Fibroblast of gingiva (primary cell): ENCODE measurements around the gene CAGE1.
"Not testable (repeated sequence)": the region's sequence is repeated elsewhere in the genome, so short reads cannot be mapped to it uniquely, and the experiment has no call there.

Experiments
- DNase-seq: peaks from one replicate; pipeline ENCODE4 v3.0.0-alpha.2; 2011; ENCODE audit warnings: low read depth

Gene CAGE1

DNA sequence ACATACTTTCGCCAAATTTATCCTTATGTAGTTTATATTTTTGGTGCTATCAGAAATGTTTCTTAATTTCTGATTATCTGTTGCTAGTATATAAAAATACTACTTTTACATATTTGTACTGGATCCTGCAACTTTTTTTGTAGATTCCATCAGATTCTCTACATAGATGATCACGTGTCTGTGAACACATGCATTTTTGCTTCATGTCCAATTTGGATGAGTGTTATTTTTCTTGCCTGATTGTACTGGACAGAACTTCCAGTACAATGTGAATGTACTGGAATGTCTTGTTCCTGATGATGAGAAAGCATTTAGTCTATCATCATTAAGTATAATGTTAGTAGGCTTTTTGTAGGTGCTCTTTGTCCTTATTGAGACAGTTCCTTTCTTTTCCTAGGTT, 51.5 kb downstream of the CAGE1 start:
- DNase-seq = no peak

DNA sequence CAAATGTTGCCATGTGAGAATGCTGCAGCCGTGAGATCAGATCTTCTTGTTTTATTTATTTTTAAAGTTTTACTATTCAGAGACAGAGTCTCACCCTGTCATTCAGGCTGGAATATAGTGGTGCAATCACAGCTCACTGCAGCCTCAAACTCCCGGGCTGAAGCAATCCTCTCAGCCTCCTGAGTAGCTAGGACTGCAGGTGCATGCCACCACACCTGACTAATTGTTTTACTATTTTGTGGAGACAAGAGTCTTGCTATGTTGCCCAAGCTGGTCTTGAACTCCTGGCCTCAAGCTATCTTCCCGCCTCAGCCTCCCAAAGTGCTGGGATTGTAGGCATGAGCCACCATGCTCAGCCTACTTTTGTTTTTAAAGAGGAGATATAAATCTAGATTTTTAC, 54.0 kb downstream of the CAGE1 start:
- no peak for DNase-seq

DNA sequence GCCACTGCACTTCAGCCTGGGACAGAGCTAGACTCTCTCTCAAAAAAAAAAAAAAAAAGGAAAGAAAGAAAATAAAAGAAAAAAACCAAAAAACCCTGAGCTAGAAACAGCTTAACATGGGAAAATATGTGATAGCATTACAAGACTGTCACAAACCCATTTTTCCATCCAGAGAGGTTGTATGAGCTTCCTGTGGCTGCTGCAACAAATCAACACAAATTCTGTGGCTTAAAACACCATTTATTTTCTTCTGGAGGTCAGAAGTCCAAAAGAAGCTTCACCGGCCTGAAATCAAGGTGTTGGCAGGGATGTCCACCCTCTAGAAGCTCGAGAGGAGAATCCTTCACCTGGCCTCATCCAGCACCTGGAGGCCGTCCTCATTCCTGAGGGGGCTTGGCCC, 54.9 kb downstream of the CAGE1 start:
- DNase-seq = no peak

DNA sequence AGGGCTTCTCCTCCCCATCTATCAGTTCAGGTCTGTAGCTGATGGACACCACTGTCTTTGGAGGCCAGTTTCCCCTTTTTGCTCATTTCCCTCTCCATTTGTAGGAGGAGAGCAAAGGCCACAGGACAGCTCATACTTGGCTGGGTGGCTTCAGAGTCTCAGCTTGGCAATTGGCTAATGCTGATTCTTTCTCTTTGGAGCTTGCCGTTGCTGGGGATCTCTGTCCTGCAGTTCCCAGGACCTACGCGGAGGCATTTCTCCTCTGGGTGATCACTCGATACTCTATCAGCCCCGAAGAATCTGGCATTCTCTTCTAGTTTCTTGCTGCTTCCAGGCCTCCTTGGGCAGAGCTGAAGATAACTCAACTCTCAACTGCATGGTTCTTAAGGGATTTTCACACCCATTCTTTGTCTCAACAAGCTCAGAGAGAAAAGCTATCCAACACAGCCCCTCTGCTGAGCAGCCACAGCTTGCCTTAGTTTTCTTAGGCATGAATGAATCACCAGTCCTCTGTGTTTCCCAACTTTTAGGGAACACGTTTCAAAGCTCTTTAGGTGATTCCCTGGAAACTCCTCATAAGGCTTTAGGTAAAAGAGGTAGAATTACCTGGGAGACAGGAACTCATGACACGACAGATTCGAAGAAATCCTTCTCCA, 57.3 kb downstream of the CAGE1 start:
- no peak for DNase-seq

DNA sequence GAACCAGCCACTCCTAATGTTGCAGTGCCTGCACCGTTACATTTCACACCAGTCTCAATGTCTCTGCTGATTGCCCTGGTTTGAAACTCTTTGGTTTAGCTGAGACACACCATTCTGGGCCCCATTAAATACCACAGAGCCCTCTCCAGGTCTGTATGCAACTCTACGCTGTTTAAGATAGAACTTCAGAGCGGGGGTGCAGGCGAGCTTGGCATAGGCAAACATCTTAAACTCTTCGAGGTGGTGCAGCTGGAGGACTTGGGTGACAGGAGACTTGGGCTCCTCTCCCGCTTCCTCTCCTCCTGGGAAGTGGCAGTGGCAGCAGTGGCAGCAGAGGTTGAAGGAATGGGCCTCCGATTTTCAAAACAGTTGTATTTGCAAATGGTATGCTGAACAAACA, 58.1 kb downstream of the CAGE1 start:
- DNase-seq = no peak

DNA sequence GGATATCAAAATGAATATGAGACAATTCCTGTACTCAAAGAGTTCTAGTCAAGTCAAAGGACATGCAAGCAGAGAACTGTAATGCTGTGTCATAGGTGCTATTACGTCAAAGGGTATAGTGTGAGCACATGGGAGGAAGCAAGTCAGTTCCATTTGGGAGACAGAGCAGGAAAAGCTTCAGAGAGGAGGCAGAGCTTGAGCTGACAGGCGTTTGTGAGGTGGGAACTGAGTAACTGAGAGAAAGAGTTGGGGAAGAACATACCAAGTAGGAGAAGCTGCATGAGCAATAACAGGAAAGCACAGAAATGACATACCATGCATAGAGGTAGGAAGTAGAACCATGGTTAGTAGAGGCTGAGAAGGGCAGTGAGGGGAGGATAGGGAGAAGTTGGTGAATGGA, 61.3 kb downstream of the CAGE1 start:
- no peak for DNase-seq

DNA sequence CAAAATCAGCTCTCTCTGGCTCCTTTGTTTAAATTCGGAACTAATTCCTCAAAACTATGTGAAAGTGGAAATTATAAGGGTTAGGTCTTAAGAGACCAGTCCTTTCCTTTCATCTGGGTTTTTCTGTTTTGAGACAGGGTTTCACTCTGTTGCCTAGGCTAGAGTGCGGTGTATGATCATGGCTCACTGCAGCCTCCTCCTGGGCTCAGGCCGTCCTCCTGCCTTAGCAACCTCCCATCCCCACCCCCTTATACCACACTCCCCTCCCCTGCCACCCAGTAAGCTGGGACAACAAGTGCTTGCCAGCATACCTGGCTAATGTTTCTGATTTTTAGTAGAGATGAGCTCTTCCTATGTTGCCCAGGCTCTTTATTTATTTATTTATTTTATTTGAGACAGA, 63.8 kb downstream of the CAGE1 start:
- no peak for DNase-seq

DNA sequence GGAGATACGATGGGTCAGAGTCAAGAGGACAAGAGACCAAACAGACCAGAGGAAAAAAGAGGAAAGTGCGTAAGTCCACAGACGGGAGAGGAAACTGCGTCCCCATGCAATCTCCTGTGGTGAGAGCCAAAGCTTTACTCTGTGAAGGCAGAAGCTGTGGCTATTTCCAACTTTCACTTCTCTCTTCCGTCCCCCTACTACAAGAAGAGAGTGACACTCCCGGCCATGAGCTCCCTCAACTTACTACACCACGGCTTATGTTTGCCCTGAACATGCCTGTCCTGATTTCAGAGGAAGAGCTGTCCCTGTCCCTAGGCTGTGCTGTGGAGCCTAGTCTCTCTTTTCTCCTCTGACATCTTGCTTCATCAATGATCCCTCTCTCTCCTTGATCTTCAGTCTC, 65.0 kb downstream of the CAGE1 start:
- no peak for DNase-seq

DNA sequence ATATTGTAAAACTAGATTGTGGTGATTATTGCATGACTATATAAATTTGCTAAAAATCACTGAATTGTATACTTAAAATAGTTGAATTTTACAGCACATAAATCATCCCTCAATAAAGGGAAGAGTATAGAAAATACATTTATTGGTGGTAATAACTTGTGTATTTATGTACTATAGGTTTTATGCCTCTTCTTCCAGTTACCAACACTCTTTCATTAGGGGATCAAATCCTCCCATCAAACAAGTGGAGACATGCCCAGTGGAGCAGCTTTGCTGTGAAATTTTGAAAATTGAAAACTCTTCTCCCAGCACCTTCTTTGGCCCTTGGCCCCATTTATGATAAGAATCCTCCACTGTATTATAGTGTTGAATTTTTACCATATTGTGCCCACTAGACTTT, 66.5 kb downstream of the CAGE1 start:
- no peak for DNase-seq

DNA sequence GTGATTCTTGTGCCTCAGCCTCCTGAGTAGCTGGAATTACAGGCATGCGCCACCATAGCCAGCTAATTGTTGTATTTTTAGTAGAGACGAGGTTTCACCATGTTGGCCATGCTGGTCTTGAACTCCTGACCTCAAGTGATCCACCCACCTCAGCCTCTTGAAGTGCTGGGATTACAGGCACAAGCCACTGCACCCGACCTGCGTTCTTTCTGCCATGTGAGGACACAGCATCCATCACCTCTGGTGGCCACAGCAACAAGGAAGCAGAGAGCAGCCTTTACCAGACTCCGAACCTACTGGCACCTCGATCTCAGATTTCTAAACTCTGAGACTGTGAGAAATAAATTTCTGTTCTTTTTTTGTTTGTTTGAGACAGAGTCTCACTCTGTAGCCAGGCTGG, 67.7 kb downstream of the CAGE1 start:
- DNase-seq = not testable (repeated sequence)

DNA sequence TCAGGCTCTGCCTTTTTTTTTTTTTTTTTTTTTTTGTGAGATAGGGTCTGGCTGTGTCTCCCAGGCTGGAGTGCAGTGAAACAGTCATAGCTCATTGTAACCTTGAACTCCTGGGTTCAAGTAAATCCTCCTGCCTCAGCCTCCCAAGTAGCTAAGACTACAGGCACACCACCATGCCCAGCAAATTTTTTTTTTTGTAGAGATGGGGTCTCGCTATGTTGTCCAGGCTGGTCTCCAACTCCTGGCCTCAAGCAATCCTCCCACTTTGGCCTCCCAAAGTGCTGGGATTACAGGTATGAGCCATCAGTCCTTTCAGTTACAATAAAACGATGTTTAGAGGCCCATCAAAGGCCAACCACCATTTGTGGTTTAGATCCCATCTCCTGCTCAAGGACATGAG, 70.1 kb downstream of the CAGE1 start:
- not testable (repeated sequence) for DNase-seq

DNA sequence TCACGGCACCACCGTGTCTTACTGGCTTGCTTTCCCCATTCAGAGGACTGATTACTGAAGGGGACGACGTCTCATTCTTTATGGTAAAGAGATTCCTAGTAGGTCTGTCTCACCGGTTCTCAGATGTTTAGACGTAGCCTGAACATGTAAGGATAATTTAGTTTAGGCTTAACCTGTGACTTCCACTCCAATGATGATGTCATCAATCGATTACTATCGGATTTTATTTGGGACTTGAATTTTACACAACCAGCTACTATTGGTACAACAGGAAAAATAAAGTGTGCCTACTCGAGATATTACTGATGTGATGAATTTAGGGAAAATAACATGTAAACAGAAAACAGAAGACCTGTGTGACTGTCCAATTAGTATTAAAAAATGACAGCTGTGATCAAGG, 72.0 kb downstream of the CAGE1 start:
- no peak for DNase-seq

DNA sequence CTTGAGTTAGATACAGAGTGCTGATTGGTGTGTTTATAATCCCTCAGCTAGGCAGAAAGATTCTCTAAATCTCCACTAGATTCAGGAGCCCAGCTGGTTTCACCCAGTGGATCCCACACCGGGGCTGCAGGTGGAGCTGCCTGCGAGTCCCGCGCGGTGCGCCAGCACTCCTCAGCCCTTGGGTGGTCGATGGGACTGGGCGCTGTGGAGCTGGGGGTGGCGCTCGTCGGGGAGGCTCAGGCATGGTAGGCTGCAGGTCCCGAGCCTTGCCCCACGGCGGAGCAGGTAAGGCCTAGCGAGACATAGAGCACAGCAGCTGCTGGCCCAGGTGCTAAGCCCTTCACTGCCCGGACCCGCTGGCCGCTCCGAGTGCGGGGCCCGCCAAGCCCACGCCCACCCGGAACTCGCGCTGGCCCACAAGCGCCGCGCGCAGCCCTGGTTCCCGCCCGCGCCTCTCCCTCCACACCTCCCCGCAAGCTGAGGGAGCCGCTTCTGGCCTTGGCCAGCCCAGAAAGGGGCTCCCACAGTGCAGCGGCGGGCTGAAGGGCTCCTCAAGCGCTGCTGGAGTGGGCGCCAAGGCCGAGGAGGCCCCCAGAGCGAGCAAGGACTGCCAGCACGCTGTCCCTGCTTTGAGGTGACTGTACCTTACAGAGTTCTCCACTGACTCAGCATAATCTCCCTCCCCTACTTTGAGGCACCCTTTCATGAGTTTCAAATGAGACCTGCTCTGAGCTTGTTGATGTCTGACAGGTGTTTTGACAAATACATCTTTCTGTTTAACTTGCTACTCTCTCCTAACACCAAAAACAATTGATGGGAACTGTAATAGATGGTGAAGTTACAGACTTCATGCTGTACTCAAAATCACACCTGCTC, 72.6 kb downstream of the CAGE1 start:
- DNase-seq = no peak

DNA sequence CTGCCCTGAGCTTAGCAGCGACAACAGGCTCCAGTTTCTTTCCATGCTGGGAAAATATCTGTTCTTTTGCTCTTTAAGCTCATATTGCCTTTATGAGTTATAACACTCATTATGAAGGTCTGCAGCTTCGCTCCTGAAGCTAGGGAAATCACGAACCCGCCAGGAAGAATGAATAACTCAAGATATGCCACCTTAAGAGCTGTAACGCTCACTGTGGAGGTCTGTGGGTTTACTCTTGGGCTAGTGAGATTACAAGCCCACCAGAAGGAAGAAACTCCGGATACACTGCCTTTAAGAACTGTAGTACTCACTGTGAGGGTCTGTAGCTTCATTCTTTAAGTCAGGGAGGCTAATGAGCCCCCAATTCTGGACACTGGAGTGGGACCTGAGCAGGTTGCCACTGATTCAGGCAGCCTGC, 73.6 kb downstream of the CAGE1 start:
- no peak for DNase-seq

DNA sequence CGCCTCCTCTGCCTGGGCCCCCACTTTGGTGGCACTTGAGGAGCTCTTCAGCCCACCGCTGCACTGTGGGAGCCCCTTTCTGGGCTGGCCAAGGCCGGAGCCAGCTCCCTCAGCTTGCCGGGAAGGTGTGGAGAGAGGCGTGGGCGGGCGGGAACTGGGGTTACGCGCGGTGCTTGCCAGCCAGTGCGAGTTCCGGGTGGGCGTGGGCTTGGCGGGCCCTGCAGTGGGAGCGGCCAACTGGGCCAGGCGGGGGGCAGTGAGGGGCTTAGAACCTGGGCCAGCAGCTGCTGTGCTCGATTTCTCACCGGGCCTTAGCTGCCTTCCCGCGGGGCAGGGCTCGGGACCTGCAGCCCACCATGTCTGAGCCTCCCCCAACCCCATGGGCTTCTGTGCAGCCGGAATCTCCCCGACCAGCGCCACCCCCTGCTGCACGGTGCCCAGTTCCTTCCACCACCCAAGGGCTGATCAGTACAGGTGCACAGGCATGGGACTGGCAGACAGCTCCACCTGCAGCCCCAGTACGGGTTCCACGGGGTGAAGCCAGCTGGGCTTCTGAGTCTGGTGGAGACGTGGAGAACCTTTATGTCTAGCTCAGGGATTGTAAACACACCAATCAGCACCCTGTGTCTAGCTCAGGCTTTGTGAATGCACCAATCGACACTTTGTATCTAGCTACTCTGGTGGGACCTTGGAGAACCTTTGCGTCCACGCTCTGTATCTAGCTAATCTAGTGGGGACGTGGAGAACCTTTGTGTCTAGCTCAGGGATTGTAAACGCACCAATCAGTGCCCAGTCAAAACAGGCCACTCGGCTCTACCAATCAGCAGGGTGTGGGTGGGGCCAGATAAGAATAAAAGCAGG, 74.2 kb downstream of the CAGE1 start:
- DNase-seq = not testable (repeated sequence)

DNA sequence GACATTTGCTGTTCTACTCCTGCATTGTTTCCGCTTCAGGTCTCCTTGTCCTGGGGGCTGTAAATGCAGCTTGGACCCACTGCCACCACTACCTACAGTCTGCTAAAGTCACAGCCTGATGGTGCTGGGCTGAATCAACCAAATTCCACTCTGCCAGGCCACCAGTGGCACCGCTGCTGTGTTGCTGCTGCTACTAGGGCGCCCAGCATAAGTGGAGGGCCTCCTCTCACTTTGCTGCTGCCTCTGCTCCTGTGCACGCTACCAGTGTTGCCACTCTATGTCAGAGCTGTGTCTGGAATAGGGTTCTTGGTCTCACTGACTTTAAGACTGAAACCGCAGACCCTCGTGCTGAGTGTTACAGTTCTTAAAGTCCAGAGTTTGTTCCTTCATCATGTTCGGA, 75.1 kb downstream of the CAGE1 start:
- DNase-seq = no peak

DNA sequence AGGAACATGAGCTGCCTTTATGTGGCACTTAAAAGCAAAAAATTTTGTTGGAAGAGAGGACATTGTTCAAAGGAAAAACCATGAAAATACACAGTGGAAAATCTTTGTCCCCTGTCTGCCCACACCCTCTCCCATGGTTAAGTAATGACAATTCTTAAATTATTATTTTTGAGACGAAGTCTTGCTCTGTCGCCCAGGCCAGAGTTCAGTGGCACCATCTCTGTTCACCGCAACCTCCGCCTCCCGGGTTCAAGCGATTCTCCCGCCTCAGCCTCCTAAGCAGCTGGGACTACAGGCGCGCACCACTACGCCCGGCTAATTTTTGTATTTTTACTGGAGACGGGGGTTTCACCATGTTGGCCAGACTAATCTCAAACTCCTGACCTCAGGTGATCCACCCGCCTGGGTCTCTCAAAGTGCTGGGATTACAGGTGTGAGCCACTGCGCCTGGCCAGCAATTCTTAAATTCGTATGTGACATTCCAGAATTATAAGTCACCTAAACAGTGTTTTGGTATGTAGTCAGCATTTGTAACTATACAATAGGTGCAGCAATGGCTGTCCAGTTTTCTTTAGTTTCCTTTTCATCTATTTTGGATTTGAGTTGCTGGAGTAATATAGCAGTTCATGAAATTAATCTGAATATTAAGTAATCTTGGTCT, 75.9 kb downstream of the CAGE1 start:
- no peak for DNase-seq

DNA sequence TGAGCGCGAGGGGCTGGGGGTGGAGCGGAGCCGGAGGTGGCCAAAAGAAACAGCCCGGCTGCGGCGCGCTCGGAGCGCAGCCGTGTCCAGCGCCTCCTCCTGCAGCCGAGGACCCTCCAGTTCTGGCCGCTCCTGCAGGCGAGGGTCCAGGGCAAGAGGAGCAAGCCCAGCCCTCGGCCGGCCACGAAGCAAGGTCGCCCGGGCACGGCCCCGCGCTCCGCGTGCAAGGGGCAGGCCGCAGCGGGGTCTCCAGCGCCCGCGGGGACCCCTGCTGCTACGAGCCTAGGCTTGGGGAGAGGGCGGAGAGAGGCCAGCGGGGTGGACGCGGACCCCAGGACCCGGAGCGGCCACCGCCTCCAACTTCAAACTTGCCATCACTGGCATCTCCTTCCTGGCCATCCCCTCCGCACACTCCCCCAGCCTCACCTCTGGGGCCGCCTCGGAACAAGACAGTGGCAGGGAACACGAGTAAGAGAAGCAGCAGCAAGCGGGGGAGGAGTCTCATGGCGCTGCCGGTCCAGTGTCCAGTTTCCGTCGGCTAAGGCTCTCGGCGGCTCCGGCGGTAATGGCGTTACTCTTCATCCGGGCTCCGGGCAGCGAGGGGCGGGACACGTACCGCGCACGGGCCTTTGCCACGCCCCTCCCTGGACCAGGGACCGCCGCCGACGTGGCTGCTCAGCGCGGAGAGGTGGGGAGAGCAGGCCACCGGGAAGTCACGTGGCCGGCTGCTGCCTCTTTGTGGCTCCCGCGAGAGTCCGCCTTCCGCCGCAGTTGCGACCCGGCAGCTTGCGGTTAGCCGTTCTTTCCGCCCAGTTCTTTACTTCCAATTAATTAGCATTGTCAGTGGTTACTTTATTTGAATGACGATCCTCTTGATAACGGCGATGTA, 76.7 kb downstream of the CAGE1 start, which contains the start of gene SSR1:
TSS of gene SSR1 (minus strand) at position 584 of the 889 bp plus-strand sequence. CDS start at position 505, 79 bp downstream.
- peak; percentile 97 for DNase-seq

DNA sequence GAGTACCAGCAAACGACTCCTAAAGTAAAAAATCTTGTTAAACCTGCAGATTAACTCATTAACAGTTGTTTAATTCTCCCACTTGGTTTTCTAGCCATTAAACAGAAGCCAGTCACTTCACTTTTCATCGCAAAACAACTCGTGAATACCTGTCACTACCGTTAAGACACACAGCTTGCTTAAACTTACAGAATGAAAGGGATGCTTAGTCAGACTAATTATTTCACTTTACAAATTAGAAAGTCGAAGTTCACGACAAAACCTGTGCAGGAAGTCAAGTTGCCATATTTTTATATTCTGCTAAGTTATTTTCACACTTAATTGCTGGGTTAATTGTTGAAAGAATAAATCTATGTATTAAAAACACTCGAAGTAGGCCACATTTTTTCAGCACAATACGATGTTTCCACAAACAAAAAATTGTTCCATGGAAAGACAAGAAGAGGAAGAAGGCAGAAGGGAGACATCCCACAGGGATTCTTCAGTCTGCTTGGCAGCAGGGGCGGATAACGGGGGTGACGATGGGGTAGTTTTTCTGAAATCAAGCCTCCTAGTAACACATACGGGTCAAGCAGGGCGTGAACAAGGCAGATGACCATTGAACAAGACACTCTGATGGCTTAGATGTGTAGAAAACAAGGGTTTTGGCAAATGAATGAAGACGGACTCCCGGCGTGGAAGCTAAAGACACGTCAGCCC, 77.5 kb downstream of the CAGE1 start:
- no peak for DNase-seq

DNA sequence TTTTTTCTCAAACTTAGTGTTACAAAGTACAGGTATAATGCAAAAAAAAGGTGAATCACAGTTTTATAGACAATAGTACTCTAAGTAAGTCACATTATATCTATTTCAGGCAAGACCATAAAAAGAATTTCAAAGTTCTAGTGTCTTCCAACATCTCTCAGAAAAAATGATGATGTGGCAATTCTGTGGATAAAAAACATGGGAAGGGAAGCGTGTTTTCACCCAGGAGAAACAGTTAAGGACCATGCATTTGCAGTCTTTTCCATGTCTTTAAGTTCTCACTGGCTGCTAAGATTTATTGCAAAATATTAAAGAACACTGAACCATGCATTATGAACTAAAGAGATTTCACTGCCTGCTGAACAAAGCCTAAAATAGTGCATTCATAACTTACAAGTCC, 78.4 kb downstream of the CAGE1 start:
- DNase-seq = peak; percentile 29
